ENCODE data around the gene CENPX.

Gene CENPX

DNA sequence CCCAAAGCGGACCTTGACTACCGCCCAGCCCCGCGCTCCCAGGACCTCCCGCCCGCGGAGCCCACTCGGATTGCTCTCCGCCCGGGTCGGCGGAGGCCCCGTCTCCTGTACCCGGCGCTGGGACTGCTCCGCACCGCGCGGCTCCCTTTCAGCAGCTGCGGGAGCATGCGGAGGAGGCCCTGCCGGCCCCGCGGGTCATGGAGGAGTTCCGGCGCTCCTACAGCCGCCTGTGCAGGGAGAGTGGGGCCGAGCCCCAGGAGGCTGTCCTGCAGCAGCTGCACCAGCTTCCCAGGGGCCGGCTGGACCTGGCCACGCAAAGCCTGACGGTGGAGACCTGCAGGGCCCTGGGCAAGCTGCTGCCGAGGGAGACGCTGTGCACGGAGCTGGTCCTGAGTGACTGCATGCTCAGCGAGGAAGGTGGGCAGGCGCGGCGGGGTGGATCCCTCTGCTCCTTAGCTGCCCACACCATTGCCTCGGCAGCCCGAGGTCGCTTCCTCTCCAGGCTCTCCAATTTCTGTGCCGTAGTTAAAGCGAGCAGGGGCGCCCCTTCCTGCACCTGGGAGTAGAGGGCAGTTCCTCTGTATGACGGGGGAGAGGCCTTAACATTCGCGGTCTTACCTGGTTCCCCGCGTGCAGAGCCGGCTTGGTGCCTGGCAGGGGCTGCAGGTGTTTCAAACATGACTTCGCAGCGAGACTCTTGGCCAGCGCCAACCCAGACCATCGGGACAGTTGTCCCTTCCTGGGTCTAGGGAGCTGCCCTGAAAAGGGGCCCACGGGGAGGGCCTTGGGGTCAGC lies 966 bp upstream of the CENPX start:
- TF ChIP-seq CTCF (IDR thresholded peaks at IDR 0.05; ENCODE audit: low read depth, low read length) = no peak
- Histone ChIP-seq H3K27me3 (ENCODE audit: insufficient read depth, low read depth, severe bottlenecking) (no peaks in the 10 kb centered on the region), H3K27ac (peak overlapping the region; percentile 59), H3K36me3 (peaks cover 26% of the 10 kb centered on the region), H3K4me3 (ENCODE audit: low read depth, low read length) (peak overlapping the region; percentile 86), H3K9me3 (ENCODE audit: severe bottlenecking) (no peaks in the 10 kb centered on the region)
- DNase-seq = peak; percentile 60

DNA sequence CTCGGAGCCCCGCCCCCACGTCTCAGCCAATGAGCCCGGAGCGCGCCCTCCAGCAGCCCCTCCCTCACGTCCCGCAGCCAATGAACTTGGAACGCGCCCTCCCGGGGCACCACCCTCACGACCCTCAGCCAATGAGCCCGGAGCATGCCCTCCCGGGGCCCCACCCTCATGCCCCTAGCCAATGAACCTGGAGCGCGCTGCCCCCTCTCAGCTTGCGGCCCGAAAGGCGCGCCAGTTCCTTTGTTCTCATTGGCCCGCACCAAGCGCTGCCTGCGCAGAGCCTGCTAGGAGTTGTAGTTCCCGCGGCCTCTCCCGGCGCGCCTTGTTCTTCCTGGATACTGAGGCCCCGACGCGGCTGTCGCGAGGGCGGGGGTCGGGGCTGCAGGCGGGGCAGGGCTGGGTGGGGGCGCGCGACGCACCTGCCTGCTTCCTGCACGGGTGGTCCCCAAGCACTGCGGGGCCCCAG lies 336 bp upstream of the CENPX start, which contains the start of gene LRRC45:
TSS of gene LRRC45 (plus strand) at position 325 of the 466 bp plus-strand sequence. CDS start 339 bp downstream, outside the sequence.
- TF ChIP-seq CTCF (IDR thresholded peaks at IDR 0.05; ENCODE audit: low read depth, low read length) = no peak
- Histone ChIP-seq H3K27ac (peak within 1 kb of the TSS; percentile 72), H3K4me3 (ENCODE audit: low read depth, low read length) (peak within 1 kb of the TSS; percentile 86), H3K36me3 (peaks cover 30% of the 10 kb centered on the region), H3K27me3 (ENCODE audit: insufficient read depth, low read depth, severe bottlenecking) (no peaks in the 10 kb centered on the region), H3K9me3 (ENCODE audit: severe bottlenecking) (no peaks in the 10 kb centered on the region)
- DNase-seq = peak; percentile 100

DNA sequence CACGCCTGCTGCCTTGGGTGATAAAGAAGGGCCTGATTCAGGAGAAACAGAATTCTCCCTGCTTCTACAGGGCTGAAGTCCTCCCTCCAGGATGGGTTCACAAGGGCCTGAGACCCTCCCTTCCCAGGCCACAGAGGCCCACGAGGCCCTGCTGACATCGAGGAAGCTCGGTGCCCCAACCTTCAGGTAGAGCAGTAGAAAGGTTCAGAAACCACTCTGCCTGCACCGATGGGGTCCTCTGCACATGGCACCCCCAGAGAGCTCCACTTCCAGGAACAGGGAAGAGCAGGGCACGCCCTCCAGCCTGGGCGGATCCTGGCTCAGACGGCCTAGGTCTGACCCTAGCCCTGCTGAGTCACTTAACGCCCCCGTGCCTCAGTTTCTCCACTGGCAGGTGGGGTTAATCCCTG lies 773 bp downstream of the CENPX start:
- Histone ChIP-seq H3K4me3 (ENCODE audit: low read depth, low read length) (peak overlapping the region; percentile 82), H3K9me3 (ENCODE audit: severe bottlenecking) (no peaks in the 10 kb centered on the region), H3K27ac (peak overlapping the region; percentile 72), H3K27me3 (ENCODE audit: insufficient read depth, low read depth, severe bottlenecking) (no peaks in the 10 kb centered on the region), H3K36me3 (peaks cover 35% of the 10 kb centered on the region)
- no peak for TF ChIP-seq CTCF (IDR thresholded peaks at IDR 0.05; ENCODE audit: low read depth, low read length)
- DNase-seq = no peak

DNA sequence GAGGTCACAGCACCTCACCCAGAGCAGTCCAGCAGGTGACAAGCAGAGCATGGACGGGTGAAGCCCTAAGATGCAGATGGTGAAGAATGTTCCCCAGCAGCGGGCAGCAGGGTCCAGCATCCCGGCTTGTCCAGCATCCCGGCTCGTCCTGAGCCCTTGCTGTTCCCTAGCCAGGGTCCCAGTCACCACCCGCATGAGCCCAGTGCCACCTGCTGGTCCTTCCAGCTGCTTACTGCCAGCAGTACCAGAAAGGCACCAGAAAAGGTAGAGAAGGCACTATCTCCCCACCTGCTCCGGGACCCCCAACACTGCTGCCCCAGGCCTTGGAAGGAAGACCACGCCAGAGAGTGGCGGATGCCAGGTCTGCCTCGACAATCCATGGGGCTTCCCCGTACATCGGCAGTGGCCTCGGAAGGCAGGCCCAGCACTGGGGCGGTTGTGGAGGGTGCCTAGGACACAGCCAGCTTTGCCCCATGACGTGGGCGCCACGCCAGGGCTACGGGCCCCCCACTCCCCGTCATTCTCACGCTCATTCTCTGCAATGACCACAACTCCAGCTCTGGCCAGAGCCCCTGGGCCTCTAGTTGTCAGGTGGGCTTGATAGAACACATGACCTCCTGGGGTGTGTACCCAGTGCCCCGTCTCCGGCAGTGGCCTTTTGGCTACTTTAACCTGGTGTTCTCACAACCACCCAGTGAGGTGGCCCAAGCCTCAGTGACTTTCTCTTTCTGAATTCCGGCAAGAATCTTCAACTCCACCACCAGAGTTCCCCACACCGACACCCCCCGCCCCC lies 1.4 kb downstream of the CENPX start:
- DNase-seq = peak; percentile 88
- TF ChIP-seq CTCF (IDR thresholded peaks at IDR 0.05; ENCODE audit: low read depth, low read length) = peak; percentile 91
- Histone ChIP-seq H3K36me3 (peaks cover 35% of the 10 kb centered on the region), H3K27ac (no peak overlapping the region), H3K27me3 (ENCODE audit: insufficient read depth, low read depth, severe bottlenecking) (no peaks in the 10 kb centered on the region), H3K9me3 (ENCODE audit: severe bottlenecking) (no peaks in the 10 kb centered on the region), H3K4me3 (ENCODE audit: low read depth, low read length) (peak overlapping the region; percentile 82)

DNA sequence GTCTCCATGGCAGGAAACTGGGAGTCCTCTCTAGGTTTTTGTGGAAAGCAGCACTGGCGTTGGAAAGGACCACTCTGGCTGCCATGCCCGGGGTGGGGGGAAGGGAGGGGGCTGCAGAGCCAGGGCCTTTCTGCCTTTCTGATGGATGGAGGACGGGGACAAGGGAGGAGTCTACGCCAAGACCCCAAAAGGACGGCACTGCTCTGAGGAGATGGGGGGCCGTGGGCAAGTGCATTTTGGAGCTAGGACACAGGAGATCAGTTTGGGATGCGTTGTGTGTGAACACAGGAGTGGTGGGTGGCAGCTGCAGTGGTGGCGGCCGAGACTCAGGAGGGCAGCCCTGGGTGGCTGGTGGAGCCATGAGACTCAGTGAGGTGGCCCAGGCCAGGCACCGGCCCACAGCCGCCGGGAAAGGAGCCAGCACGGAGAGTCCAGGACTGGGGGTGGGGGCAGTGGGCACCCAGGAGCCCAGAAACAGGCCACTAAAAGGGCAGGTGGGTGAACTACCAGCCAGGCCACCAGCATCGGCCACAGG lies 2.0 kb downstream of the CENPX start:
- DNase-seq = no peak
- H3K27me3 ChIP-seq (ENCODE audit: insufficient read depth, low read depth, severe bottlenecking) = no peaks in the 10 kb centered on the region
- no peaks in the 10 kb centered on the region for H3K9me3 ChIP-seq (ENCODE audit: severe bottlenecking)
- no peak overlapping the region for H3K4me3 ChIP-seq (ENCODE audit: low read depth, low read length)
- no peak overlapping the region for H3K27ac ChIP-seq
- H3K36me3 ChIP-seq = peaks cover 34% of the 10 kb centered on the region
- TF ChIP-seq CTCF (IDR thresholded peaks at IDR 0.05; ENCODE audit: low read depth, low read length) = no peak

Data from WERI-Rb-1 (cell line).